Nephron progenitor cell (in vitro differentiated cells): ENCODE data around the gene MAN1C1.

Experiments
- DNase-seq: peaks from one replicate; pipeline ENCODE4 v3.0.0; 2021
- H3K27ac Mint-ChIP-seq: 2 replicates; pipeline ENCODE4 v1.8.0; 2021; ENCODE audit warnings: mild to moderate bottlenecking, moderate library complexity, mixed read lengths
- H3K27me3 Mint-ChIP-seq: 2 replicates; pipeline ENCODE4 v1.8.0; 2021; ENCODE audit warnings: mild to moderate bottlenecking, low read depth, mixed read lengths; ENCODE audit not compliant: poor library complexity
- H3K36me3 Mint-ChIP-seq: 2 replicates; pipeline ENCODE4 v1.8.0; 2021; ENCODE audit warnings: low read depth, mixed read lengths
- H3K4me1 Mint-ChIP-seq: 2 replicates; pipeline ENCODE4 v1.8.0; 2021; ENCODE audit warnings: mixed read lengths
- H3K4me3 Mint-ChIP-seq: 2 replicates; pipeline ENCODE4 v1.8.0; 2021; ENCODE audit warnings: mild to moderate bottlenecking, moderate library complexity, mixed read lengths
- H3K9me3 Mint-ChIP-seq: 2 replicates; pipeline ENCODE4 v1.8.0; 2021; ENCODE audit warnings: mild to moderate bottlenecking, moderate library complexity, mixed read lengths
- TF ChIP-seq, protein P1 (sequence below): fragments of 200-600 bp; sonication (generic); IDR thresholded peaks from 2 replicates; pipeline ENCODE4 v1.5.0; 2021; ENCODE audit warnings: antibody characterized with exemption

Gene MAN1C1

DNA sequence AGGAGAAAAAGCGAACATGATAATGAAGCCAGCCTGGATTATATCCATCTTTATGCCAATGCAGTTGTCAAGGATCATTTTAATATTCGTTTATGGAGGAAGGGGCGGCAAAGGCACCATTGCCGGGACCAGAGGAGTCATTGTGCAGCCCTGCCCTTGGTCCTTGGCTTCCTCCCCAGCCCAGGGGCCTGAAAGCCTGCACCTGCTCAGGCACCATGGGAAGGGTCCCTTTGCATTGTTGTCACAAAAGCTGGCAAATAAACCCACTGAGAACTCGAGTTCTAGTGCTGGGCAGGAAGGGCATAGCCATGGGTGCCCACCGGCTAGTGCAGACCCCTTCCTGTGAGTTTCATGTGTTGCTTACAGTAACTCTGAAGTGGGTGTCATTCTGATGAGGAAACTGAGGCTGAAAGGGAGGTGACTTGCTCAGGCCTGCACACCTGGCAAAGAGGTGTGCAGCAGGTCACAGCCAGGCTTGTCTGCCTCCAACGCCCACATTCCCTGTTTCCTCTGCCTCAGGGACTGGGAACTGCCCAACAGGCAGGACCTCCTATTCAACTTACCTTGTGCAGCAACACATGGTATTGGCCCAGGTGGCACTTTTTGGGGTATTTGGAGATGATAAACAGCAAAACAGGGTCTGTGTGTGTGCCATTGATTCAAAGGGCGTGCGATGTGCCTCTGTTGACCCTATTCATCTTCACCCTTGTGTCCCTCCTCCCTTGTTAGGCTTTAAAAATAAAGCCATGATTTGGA, 84.6 kb downstream of the MAN1C1 start:
- Mint-ChIP-seq H3K27ac (no peak overlapping the region), H3K36me3 (no peaks in the 10 kb centered on the region), H3K9me3 (no peaks in the 10 kb centered on the region), H3K27me3 (peaks cover 30% of the 10 kb centered on the region), H3K4me1 (peaks cover 47% of the 10 kb centered on the region), H3K4me3 (no peak overlapping the region)
- TF ChIP-seq, protein P1, sequence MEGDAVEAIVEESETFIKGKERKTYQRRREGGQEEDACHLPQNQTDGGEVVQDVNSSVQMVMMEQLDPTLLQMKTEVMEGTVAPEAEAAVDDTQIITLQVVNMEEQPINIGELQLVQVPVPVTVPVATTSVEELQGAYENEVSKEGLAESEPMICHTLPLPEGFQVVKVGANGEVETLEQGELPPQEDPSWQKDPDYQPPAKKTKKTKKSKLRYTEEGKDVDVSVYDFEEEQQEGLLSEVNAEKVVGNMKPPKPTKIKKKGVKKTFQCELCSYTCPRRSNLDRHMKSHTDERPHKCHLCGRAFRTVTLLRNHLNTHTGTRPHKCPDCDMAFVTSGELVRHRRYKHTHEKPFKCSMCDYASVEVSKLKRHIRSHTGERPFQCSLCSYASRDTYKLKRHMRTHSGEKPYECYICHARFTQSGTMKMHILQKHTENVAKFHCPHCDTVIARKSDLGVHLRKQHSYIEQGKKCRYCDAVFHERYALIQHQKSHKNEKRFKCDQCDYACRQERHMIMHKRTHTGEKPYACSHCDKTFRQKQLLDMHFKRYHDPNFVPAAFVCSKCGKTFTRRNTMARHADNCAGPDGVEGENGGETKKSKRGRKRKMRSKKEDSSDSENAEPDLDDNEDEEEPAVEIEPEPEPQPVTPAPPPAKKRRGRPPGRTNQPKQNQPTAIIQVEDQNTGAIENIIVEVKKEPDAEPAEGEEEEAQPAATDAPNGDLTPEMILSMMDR: no peak
- no peak for DNase-seq

DNA sequence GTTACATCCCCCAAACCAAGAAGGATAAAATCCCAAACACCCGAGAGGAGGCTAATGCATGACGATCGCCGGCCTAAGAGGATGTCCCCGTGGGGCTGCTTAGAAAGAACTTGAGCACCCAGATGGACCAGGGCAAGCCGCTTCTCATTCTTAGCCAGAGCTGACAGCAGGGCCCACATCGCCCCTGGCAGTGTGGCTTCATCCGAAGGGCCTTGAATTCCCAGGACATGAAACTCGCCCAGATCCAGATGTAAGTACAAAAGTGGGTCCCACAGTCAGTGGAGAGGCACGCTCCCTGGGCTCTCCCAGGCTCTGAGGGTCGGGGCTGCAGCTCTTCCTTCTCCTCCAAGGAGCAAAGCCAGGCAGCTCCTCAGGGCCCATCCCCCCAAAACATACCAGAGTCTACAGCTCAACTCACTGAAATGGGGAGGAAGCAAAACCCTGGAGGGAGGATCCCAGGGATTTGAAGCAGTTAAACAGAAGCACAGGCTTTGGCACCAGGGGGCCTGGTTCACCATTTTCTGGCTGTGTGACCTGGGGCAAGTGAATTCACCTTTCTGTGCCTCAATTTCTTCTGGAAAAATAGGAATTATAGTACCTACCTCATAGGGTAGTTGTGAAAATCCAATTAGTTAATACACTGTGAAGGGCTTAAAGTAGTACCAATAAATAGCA, 85.6 kb downstream of the MAN1C1 start:
- TF ChIP-seq, protein P1: no peak
- Mint-ChIP-seq H3K4me1 (peaks cover 57% of the 10 kb centered on the region), H3K27ac (no peak overlapping the region), H3K27me3 (peaks cover 25% of the 10 kb centered on the region), H3K36me3 (no peaks in the 10 kb centered on the region), H3K4me3 (no peak overlapping the region), H3K9me3 (no peaks in the 10 kb centered on the region)
- DNase-seq: no peak

DNA sequence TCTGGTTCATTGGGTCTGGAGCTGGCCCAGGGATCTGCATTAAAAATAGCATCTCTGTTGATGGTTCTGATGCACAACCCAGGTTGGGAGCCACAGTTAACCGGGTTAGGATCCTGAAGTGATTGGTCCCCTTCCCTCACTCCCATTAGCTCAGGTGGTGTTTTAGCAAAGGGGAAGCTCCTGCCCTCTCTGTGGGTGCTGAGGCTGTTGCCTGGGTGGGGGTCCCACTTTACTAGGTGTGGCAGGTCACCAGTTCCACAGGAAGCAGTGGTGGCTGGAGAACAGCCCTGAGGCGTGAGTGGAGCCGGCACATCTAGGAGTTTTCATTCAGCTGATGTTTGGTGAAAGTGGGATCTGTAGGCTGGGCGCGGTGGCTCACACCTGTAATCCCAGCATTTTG, 86.5 kb downstream of the MAN1C1 start:
- Mint-ChIP-seq H3K4me3 (no peak overlapping the region), H3K9me3 (no peaks in the 10 kb centered on the region), H3K27me3 (peaks cover 30% of the 10 kb centered on the region), H3K27ac (no peak overlapping the region), H3K4me1 (peaks cover 65% of the 10 kb centered on the region), H3K36me3 (no peaks in the 10 kb centered on the region)
- no peak for DNase-seq
- TF ChIP-seq, protein P1: no peak

DNA sequence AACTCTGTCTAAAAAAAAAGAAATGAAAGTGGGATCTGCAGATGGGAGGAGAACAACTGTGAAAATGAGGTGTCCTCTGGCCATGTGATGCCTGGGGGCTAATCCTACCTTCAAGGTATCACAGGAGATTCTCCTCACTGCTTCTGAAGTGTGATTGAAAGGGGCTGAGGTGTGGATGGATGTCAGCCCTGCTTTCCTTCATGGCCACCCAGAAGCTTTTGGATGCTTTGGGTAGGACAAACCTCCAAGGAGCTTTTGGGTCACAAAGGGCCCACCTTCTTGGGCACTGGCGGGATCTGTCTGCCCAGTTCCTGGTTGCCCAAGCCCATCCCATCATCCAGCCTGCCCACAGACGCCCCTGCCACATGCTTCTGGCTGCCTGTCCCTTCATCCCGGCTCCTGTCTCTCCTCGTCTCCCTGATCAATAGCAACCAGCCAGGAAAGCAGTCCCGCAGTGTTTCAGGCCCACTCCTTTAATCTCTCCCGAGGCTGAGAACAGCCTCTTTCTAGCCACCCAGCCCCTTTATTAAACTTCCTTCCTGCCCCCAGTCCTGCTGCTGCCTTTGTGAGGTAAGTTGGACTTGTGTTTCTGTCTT, 87.2 kb downstream of the MAN1C1 start:
- no peak for DNase-seq
- H3K9me3 Mint-ChIP-seq: no peaks in the 10 kb centered on the region
- TF ChIP-seq, protein P1: no peak
- no peaks in the 10 kb centered on the region for H3K36me3 Mint-ChIP-seq
- H3K4me1 Mint-ChIP-seq: peaks cover 66% of the 10 kb centered on the region
- H3K27me3 Mint-ChIP-seq: peaks cover 27% of the 10 kb centered on the region
- H3K4me3 Mint-ChIP-seq: no peak overlapping the region
- H3K27ac Mint-ChIP-seq: no peak overlapping the region

DNA sequence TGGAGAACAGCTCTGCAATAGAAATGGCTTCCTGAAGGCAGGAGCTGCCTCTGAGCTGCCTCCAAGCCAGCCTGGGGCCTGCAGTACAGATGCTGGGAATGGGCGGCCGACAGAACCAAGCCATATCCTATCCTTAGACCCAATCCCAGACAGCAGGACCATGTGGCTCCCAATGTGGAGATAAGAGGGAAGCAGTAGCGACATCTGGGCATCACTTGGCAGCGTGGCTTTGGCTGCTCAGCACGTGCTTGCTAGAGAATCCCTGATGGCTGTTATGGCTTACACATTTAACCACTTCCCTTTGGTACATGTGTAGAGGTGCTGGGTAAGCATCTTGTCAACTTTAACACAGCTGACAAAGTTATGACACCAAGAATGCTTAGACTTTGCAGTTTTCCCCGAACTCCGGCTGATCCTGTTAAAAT, 87.7 kb downstream of the MAN1C1 start:
- no peaks in the 10 kb centered on the region for H3K36me3 Mint-ChIP-seq
- TF ChIP-seq, protein P1: no peak
- H3K4me3 Mint-ChIP-seq: no peak overlapping the region
- peaks cover 27% of the 10 kb centered on the region for H3K27me3 Mint-ChIP-seq
- H3K27ac Mint-ChIP-seq: no peak overlapping the region
- DNase-seq: no peak
- peaks cover 62% of the 10 kb centered on the region for H3K4me1 Mint-ChIP-seq
- H3K9me3 Mint-ChIP-seq: no peaks in the 10 kb centered on the region
